Stimulated activated effector memory CD8-positive, alpha-beta T cell treated with anti-CD3 and anti-CD28 coated beads, Interleukin-12 subunit alpha, Interleukin-12 subunit beta, amount 100 ng/mL, for 72 hours (primary cell): ENCODE data around the gene FAM110D.

Experiments used
- ATAC-seq: fragments of 150-1000 bp; cut with Tn5 transposase; 2 replicates; pipeline ENCODE4 v1.10.0; 2021
- DNase-seq, 2 donors: peaks; one replicate each; pipeline ENCODE4 v3.0.0; 2021 to 2022; ENCODE audit warnings: low spot score in 2 of 2
- H3K27ac Mint-ChIP-seq: one replicate; pipeline ENCODE4 v1.8.0; 2022; ENCODE audit warnings: mild to moderate bottlenecking, mixed read lengths
- H3K36me3 Mint-ChIP-seq: one replicate; pipeline ENCODE4 v1.8.0; 2022; ENCODE audit warnings: mild to moderate bottlenecking, mixed read lengths
- H3K4me1 Mint-ChIP-seq: one replicate; pipeline ENCODE4 v1.8.0; 2022; ENCODE audit warnings: mixed read lengths
- H3K4me3 Mint-ChIP-seq: one replicate; pipeline ENCODE4 v1.8.0; 2022; ENCODE audit warnings: mild to moderate bottlenecking, mixed read lengths
- H3K9me3 Mint-ChIP-seq: one replicate; pipeline ENCODE4 v1.8.0; 2022; ENCODE audit warnings: mixed read lengths

Gene FAM110D

DNA sequence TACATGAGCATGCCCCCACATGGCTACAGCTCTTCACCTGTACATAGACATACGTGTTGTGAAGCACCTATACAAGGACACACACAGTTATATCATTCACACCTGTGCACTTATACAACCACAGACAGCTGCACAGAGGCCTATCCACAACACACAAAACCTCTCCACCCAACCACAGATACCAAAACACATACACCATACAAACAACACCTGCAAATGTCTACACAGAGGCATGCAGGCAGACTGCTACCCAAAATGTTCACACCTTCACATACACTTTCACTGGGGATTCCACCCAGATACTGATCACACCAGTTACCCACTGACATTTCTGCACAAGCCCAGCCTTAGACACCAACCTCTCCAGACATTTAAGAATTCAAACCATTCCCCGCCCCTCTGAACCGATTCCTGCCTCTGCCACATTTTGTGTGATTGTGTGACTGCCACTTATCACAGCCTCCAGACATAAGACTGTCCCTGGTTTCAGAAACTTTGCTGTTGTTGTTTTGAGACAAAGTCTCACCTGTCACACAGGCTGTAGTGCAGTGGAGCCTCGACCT lies 7.9 kb downstream of the FAM110D start:
- DNase-seq, result no peak
- Mint-ChIP-seq H3K4me3 (no peak overlapping the region), H3K4me1 (peaks cover 36% of the 10 kb centered on the region), H3K9me3 (no peaks in the 10 kb centered on the region), H3K27ac (no peak overlapping the region), H3K36me3 (no peaks in the 10 kb centered on the region)
- no peak for ATAC-seq

DNA sequence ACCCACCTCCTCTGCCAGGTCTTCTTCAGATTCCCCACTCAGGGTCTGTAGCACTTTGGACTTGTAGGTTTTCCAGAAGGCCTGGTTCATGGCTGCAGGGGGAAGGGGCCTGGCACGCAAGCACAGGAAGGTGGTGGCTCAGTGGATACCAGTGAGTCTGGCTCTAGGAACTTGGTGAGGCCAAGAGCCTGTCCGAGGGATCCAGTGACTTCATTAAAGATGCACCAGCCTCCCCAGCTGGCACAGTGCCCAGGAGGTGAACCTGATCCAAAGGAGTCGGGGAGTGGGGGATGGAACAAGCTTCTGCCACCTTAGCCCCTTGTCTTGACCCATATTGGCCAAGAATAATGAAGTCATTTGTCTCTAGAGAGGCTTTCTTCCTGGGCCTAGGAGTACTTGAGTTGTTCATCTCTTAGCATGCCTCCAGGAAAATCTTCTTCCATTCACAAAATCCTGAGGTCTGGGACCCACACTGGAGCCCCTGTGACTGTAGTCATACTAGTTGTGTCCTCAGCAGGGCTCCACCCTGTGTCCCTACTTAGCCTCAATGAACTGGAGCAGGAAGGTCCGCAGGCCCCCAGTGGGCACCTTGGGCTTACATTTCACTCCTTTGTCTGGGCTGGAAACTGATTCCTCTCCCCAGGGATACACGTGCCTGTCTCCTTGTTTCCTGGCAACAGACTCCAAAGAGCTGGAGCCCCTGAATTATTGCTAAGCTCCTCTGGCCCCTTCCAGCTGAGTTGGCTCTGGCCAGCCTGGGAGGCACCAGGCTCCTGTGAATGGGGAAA lies 9.7 kb downstream of the FAM110D start, which contains the start of gene C1orf232:
Gene C1orf232 (minus strand): TSS at position 554 of the 788 bp plus-strand sequence. CDS start 464 bp downstream, at position 90.
- H3K36me3 Mint-ChIP-seq, result no peaks in the 10 kb centered on the region
- H3K9me3 Mint-ChIP-seq, result no peaks in the 10 kb centered on the region
- peak within 1 kb of the TSS; percentile 90 for H3K27ac Mint-ChIP-seq
- peak within 1 kb of the TSS; percentile 84 for H3K4me3 Mint-ChIP-seq
- peaks cover 31% of the 10 kb centered on the region for H3K4me1 Mint-ChIP-seq
- DNase-seq, result no peak
- ATAC-seq, result no peak

DNA sequence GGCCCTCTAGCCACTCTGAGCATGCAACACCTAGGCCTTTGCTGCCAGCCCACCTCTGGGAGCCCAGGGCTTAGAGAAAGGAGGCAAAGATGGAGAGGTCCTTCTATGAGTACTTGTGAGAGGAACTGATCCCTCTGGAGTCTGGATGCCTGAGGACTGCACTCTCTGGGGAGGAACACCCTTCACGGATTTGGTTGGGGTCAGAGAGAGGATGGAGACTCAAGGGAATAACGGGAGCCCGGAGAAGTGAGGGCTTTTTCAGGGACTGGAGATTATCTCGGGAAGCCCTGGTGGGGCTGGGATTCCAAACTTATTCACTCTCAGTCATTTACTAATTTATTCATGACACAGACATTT lies 10.3 kb downstream of the FAM110D start:
- Mint-ChIP-seq H3K27ac (peak overlapping the region; percentile 90), H3K4me3 (peak overlapping the region; percentile 84), H3K9me3 (no peaks in the 10 kb centered on the region), H3K4me1 (peaks cover 31% of the 10 kb centered on the region), H3K36me3 (no peaks in the 10 kb centered on the region)
- DNase-seq (no peak), ATAC-seq (no peak)

DNA sequence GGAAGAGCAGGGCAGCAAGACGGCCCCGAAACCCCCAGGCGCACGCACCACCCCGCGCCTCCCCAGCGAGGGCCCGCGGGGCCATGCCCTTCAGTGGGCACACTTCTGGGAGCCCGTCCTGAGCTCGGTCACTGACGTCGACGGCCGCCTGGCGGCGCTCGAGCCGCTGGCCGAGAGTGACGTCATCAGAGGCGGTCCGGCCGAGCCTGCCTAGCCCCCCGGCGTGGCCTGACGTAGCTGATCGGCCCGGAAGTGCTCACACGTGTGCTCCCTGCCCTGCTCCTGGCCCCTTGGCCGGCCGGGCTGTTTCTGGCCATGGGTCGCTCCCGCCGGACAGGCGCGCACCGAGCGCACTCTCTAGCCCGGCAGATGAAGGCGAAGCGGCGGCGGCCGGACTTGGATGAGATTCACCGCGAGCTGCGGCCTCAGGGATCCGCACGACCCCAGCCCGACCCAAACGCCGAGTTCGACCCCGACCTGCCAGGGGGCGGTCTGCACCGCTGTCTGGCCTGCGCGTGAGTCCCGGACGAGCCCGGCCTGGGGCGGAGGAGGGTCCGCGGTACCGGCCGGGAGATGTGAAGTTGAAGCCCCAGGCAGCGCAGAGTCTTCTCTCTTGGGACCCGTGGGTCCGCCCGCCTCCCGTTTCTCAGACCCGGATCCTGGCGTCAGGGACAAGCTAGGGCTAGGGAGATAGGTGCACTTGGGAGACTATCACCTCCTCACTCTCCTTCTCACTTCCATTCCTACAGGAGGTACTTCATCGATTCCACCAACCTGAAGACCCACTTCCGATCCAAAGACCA lies 11.0 kb downstream of the FAM110D start, which contains the start of gene ZNF593:
Gene ZNF593 (plus strand): TSS at position 240 of the 803 bp plus-strand sequence. CDS start 76 bp downstream, at position 316.
- Mint-ChIP-seq H3K27ac (peak within 1 kb of the TSS; percentile 90), H3K36me3 (no peaks in the 10 kb centered on the region), H3K4me3 (peak within 1 kb of the TSS; percentile 84), H3K4me1 (peaks cover 26% of the 10 kb centered on the region), H3K9me3 (no peaks in the 10 kb centered on the region)
- ATAC-seq (peak; percentile 96), DNase-seq (peak; percentile 93 to 95)

DNA sequence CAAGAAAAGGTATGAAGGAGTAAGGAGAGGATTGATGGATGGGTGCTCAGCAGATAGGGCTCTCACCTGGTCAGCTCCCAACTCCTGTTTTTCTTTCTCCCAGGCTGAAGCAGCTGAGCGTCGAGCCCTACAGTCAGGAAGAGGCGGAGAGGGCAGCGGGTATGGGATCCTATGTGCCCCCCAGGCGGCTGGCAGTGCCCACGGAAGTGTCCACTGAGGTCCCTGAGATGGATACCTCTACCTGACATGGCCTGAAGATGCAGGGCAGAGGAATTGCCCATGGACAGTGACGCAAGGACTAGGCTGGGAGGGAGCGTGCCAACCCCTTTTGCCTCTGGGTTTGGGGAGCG lies 11.6 kb downstream of the FAM110D start:
- no peaks in the 10 kb centered on the region for H3K36me3 Mint-ChIP-seq
- peak overlapping the region; percentile 84 for H3K4me3 Mint-ChIP-seq
- no peaks in the 10 kb centered on the region for H3K9me3 Mint-ChIP-seq
- no peak for DNase-seq
- peaks cover 22% of the 10 kb centered on the region for H3K4me1 Mint-ChIP-seq
- no peak for ATAC-seq
- peak overlapping the region; percentile 90 for H3K27ac Mint-ChIP-seq

DNA sequence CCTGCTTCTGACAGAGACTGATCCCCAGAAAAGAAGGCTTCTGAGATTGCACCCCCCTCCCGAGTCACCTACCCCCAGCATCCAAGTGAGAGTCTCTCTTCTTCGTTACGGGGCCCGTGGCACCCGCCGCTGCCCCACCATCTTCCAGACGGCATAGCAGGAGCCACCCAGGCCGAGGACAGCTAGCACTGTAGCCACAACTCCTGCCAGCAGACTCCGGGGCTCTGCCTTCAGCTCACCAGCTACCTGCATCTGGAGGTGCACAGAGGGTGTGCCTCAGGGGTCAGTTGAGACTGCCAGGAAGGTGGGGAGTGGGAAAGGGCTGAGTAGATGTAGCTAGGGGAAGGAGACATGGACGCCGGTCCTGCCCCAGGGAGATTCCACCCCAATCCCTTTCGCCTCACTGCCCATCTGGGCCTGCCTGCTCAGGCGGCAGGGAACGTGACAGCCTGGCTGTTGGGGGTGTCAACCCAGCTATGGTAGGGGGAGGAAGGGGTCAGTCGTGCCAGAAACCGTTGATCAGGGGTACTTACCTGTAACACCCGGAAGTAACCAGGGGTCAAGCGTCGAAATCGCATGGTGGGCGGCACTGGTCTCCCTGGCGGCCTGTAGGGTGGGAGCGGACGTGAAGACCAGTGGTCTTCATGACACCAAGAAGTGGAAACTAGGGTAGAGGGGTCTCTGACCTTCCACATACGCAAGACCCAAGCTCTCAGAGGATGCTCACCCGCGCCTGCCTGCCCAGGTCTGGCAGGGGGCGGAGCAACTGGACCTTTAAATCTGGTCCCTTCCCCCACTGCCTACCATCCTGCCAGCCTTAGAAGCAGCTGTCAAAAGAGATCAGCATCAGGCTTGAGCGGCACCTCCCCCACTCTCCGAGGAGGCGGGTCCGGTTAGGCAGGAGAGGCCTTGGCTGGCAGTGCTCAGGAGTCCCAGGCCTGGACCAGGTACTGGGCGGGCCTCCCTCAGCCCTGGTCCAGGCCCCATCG lies 12.5 kb downstream of the FAM110D start, which contains the start of gene ZNF593OS:
Gene ZNF593OS (minus strand): TSS at position 749 of the 989 bp plus-strand sequence. CDS start 171 bp downstream, at position 578.
- DNase-seq (no peak), ATAC-seq (no peak)
- Mint-ChIP-seq H3K36me3 (no peaks in the 10 kb centered on the region), H3K4me1 (peaks cover 22% of the 10 kb centered on the region), H3K9me3 (no peaks in the 10 kb centered on the region), H3K27ac (peak within 1 kb of the TSS; percentile 90), H3K4me3 (peak within 1 kb of the TSS; percentile 84)

DNA sequence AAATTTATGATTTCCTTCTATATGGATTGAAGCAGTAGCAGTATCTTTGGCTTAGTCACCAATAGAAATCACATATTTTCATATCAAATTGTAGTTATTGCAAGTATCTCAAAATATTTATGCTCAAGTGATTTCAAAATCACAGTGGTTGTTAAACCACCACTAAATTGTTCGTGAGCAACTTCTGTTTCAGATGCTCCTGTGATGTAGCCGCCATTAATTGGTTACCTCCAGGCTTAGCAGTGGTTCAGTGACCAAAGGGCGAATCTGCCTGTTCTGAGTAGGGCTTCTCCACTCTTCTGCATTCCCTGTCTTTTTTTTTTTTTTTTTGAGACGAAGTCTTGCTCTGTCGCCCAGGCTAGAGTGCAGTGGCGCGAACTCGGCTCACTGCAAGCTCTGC lies 16.5 kb downstream of the FAM110D start:
- Mint-ChIP-seq H3K4me3 (no peak overlapping the region), H3K36me3 (no peaks in the 10 kb centered on the region), H3K27ac (no peak overlapping the region), H3K9me3 (no peaks in the 10 kb centered on the region), H3K4me1 (peaks cover 11% of the 10 kb centered on the region)
- no peak for DNase-seq
- no peak for ATAC-seq

DNA sequence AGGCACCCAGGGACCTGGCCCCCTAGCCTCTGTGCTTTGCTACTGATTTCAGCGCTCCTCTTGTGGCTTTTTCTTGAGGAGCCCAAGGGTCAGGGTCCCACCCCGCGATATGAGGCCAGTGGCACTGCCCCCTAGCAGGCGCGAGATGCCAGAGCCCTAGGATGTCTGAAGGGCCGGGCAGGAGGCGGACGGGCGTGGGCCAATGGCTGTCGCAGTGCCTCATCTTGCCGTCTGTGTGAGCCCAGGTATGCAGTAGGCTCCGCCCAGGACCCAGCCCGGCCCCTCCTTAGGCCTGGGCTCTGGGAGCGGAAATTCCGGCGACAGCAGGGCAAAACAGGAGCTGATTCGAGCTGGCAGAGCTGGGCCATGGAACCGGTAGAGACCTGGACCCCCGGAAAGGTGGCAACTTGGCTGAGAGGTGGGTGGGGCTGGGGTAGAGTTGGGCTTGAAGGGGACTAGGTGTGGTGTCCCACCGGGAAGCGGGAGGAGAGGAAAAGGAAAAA lies 18.4 kb downstream of the FAM110D start, which contains the start of gene CNKSR1:
Gene CNKSR1 (plus strand): TSS at position 310 of the 503 bp plus-strand sequence. CDS start 57 bp downstream, at position 367.
- H3K36me3 Mint-ChIP-seq, result no peaks in the 10 kb centered on the region
- no peak within 1 kb of the TSS for H3K4me3 Mint-ChIP-seq
- ATAC-seq (no peak), DNase-seq (no peak)
- no peaks in the 10 kb centered on the region for H3K4me1 Mint-ChIP-seq
- peak within 1 kb of the TSS; percentile 34 for H3K27ac Mint-ChIP-seq
- H3K9me3 Mint-ChIP-seq, result no peaks in the 10 kb centered on the region

DNA sequence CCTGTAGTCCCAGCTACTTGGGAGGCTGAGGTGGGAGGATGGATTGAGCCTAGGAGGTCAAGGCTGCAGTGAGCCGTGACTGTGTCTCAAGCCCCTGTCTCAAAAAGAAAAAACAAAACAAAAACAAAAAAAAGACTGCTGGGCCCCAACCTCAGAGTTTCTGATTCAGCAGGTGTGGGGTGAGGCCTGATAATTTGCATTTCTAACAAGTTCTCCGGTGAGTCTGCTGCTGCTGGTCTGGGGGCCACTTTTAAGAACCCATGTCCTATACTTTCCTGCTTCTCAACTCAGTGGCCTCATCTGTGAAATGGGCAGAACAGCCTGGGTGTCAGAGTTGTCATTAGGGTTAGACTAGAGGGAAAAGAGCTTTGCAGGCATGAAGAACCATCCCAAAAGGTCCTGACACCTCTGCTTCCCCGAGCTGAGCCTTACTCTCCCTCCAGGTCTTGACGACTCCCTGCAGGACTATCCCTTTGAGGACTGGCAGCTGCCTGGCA lies 21.2 kb downstream of the FAM110D start:
- no peak overlapping the region for H3K4me3 Mint-ChIP-seq
- H3K36me3 Mint-ChIP-seq, result no peaks in the 10 kb centered on the region
- ATAC-seq, result no peak
- H3K4me1 Mint-ChIP-seq, result no peaks in the 10 kb centered on the region
- no peak for DNase-seq
- H3K27ac Mint-ChIP-seq, result no peak overlapping the region
- H3K9me3 Mint-ChIP-seq, result no peaks in the 10 kb centered on the region

DNA sequence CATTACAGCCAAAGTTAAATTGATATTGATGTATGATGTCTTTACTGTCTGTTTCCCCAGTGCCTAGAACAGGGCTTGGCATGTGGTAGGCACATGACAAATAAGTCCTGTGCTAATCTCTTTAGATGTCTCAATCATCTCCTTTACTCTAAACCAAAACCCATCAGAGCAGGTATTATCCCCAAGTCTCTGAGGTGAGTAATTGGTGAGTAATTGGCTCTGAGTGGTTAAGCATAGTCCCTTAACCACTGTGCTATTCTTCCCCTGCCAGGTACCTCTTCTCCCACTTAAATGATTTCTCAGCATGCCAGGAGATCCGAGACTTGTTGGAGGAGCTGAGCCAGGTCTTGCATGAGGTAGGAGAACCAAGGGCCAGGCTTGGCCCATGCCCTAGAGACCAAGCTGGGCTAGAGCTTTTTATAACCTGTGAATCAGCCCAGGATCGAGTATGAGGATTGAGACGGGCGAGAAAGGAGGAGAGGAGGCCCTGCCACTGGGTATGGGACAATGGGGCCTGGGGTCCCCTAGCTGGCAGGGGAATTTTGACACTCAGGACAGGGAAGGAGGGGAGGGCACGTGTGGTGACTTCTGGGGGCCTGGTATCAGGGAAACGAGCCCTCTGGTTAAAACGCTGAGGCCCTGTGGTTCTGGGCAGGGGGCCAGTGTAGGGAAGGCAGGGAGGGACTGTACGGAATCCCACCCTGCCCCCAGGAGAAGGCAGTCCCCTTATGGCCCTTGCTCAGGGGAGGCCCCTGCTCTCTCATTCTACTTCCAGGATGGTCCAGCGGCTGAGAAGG lies 22.9 kb downstream of the FAM110D start:
- no peaks in the 10 kb centered on the region for H3K4me1 Mint-ChIP-seq

DNA sequence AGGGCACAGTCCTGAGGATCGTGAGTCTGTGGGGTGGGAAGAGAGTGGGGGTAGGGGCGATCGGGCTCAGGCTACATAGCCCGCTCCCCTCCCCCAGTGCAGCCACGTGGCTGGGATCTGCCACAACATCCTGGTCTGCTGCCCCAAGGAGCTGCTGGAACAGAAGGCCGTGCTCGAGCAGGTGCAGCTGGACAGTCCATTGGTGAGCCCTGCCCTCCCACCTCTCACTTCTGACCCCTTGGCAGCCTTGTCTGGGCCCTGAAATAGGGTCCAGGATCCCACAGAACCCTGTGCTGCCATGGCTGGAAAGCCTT lies 23.5 kb downstream of the FAM110D start:
- Mint-ChIP-seq H3K9me3 (no peaks in the 10 kb centered on the region), H3K36me3 (no peaks in the 10 kb centered on the region), H3K4me1 (no peaks in the 10 kb centered on the region), H3K4me3 (no peak overlapping the region), H3K27ac (no peak overlapping the region)
- DNase-seq (no peak), ATAC-seq (no peak)

More for the DNA sequence above, 22.9 kb downstream of the FAM110D start:
- H3K9me3 Mint-ChIP-seq, result no peaks in the 10 kb centered on the region
- ATAC-seq (peak; percentile 81), DNase-seq (no peak)
- no peak overlapping the region for H3K27ac Mint-ChIP-seq
- no peaks in the 10 kb centered on the region for H3K36me3 Mint-ChIP-seq
- H3K4me3 Mint-ChIP-seq, result no peak overlapping the region

DNA sequence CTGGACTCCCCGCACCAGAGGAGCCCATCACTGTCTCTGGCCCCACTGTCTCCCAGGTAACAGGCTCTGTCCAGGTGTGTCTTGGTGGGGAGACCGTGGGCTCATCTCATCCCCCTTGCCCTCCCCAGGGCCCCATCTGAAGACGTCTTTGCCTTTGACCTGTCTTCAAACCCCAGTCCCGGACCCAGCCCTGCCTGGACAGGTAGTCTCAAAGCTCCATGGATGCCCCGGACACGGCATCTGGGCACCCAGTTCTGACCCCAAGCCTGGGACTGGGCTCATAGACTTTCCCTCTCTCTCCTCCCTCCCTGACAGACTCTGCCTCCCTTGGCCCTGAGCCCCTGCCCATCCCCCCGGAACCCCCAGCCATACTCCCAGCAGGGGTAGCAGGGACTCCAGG lies 25.2 kb downstream of the FAM110D start:
- Mint-ChIP-seq H3K9me3 (no peaks in the 10 kb centered on the region), H3K4me3 (no peak overlapping the region), H3K27ac (no peak overlapping the region), H3K4me1 (no peaks in the 10 kb centered on the region), H3K36me3 (no peaks in the 10 kb centered on the region)
- ATAC-seq, result no peak
- DNase-seq, result no peak

DNA sequence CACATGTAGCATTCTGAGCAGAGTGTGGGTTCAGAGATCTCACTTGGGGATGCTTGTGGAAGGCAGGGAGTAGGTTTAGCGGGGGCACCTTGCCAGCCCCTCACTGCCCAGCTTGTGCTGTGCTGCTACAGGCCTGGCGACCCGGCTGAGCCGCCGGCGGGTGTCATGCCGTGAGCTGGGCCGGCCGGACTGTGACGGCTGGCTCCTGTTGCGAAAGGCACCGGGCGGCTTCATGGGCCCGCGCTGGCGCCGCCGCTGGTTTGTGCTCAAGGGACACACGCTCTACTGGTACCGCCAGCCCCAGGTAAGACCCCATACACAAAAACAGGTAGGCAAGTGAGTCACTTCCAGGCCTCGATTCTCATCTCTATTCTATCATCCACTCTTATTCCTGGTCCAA lies 26.0 kb downstream of the FAM110D start:
- Mint-ChIP-seq H3K4me3 (no peak overlapping the region), H3K27ac (no peak overlapping the region), H3K9me3 (no peaks in the 10 kb centered on the region), H3K36me3 (no peaks in the 10 kb centered on the region), H3K4me1 (no peaks in the 10 kb centered on the region)
- ATAC-seq (no peak), DNase-seq (no peak)

DNA sequence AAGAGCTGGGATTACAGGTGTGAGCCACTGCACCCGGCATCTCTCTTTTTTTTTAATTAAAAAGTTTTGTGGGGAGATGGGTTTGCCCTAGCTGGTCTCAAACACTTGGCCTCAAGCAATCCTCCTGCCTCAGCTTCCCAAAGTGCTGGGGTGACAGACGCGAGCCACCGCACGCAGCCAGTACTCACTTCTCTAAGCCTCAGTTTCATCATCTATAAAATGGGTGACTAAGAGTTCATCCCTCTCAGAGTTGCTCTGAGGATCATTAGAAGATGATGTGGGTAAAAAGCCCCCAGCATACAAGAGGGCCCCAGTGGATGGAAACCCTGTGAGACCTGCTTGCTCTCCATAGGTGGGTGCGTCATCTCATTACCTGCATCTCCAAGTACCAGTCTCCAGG lies 29.0 kb downstream of the FAM110D start:
- H3K27ac Mint-ChIP-seq, result no peak overlapping the region

More for the DNA sequence above, 29.0 kb downstream of the FAM110D start:
- no peak for ATAC-seq
- H3K4me1 Mint-ChIP-seq, result peaks cover 7% of the 10 kb centered on the region
- H3K36me3 Mint-ChIP-seq, result no peaks in the 10 kb centered on the region
- no peak for DNase-seq
- no peaks in the 10 kb centered on the region for H3K9me3 Mint-ChIP-seq
- H3K4me3 Mint-ChIP-seq, result no peak overlapping the region
